Measurements from ENCODE around the gene PNMA3. TPM values are rescaled to one million over a fixed set of nuclear protein-coding genes. Genes with fewer than 3 reads are reported as not detected.

Gene PNMA3, protein sequence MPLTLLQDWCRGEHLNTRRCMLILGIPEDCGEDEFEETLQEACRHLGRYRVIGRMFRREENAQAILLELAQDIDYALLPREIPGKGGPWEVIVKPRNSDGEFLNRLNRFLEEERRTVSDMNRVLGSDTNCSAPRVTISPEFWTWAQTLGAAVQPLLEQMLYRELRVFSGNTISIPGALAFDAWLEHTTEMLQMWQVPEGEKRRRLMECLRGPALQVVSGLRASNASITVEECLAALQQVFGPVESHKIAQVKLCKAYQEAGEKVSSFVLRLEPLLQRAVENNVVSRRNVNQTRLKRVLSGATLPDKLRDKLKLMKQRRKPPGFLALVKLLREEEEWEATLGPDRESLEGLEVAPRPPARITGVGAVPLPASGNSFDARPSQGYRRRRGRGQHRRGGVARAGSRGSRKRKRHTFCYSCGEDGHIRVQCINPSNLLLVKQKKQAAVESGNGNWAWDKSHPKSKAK
- 1 to 10 TPM; 4.9 to 5.5 TPM for total RNA-seq

DNA sequence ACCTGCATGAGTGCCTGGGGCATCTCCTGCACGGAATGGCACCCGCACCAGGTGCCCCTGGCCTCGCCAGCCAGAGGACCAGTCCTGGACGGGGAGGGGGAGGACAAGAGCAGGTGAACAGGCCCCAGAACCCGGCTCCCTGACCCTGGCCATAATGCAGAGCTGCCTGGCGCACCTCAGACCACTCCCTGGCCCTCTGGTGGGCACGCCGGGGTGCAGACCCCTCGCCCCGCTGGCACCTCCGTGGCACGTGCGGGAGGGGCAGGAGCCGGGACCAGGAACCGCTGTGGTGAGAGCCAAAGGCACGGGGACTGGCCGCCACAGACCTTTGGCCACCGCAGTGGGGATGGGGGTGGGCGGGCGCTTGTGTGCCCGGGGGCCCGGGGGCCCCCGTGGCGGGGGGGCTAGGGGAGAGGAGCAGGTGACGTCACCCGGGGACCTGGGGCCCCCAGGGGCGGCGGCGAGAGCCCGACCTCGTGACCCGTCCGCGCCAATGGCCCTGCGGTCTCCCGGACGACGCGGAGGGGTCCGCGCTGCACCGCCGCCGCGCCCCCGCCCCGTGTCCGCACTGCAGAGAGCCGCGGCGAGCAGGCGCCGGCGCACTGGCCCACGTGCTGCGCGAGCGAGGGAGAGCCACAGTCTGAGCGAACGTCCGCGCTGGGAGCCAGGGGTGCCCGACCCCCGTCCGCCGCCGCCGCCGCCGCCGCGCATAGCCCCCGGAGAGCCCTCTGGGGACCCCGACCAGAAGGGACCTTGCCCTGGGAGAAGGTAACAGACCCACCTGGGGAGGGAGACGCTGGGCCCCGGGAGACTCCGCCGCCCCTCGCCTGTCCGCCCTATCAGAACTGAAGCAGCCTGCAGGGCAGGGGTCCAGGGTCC, at the start of gene PNMA3:
PNMA3 (plus strand) TSS at position 600 of the 879 bp plus-strand sequence. CDS start 586 bp downstream, outside the sequence.

DNA sequence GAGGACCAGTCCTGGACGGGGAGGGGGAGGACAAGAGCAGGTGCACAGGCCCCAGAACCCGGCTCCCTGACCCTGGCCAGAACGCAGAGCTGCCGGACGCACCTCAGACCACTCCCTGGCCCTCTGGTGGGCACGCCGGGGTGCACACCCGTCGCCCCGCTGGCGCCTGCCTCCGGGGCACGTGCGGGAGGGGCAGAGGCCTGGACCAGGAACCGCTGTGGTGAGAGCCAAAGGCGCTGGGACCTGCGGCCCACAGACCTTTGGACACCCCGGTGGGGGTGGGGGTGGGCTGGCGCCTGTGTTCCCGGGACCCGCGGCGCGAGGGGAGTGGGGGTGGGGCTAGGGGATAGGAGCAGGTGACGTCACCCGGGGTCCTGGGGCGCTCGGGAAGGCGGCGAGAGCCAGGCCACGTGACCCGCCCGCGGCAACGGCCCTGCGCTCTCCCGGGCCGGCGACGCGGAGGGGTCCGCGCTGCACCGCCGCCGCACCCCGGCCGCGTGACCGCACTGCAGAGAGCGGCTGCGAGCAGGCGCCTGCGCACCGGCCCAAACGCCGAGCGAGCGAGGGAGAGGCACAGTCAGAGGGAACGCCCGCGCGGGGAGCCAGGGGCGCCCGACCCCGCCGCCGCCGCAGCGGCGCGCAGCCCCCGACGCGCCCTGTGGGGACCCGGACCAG, 15.8 kb downstream of the PNMA3 start, which contains the start of gene PNMA6A:
PNMA6A (plus strand) TSS at position 546 of the 675 bp plus-strand sequence. CDS start 609 bp downstream, outside the sequence.

Other genes starting within 250 kb of the PNMA3 start
- 1 to 10 TPM; 7.3 to 8.4 TPM for gene CETN2, start 225.7 kb upstream of the PNMA3 start, total RNA-seq
- gene NSDHL, start 225.4 kb upstream of the PNMA3 start, total RNA-seq: 10 to 100 TPM; 14.7 TPM
- under 1 TPM; 0.50 to 0.70 TPM for gene ZNF185, start 158.4 kb upstream of the PNMA3 start, total RNA-seq
- under 1 TPM; 0.12 to 0.15 TPM for gene PNMA5, start 62.4 kb upstream of the PNMA3 start, total RNA-seq
- under 1 TPM; 0.68 to 0.89 TPM for gene PNMA6A, start 16.0 kb downstream of the PNMA3 start, total RNA-seq
- gene MAGEA1, start 122.8 kb downstream of the PNMA3 start, total RNA-seq: not detected

All from activated naive CD4-positive, alpha-beta T cell treated with anti-CD3 and anti-CD28 coated beads, Interleukin-2, amount 10 ng/mL, durations not matched to agents 5 hours and 36 hours (primary cell).